Sigmoid colon (tissue), 4 donors: ENCODE results near the gene CERS2.

ENCODE experiments used
- EP300 ChIP-seq, 4 donors: sonication (generic); formaldehyde crosslinking; IDR thresholded peaks; one replicate each; pipeline ENCODE4 v1.6.1; 2017; ENCODE audit warnings: antibody characterized with exemption in 4 of 4
- POLR2A ChIP-seq, 2 donors: fragments of 450-650 bp; IDR thresholded peaks; one replicate each; pipeline ENCODE4 v1.6.1; 2016; ENCODE audit warnings: antibody characterized with exemption in 2 of 2, mild to moderate bottlenecking in 2 of 2, moderate library complexity in 2 of 2
- POLR2AphosphoS5 ChIP-seq, 4 donors: sonication (generic); formaldehyde crosslinking; IDR thresholded peaks; one replicate each; pipeline ENCODE4 v1.6.1; 2017; ENCODE audit warnings: antibody characterized with exemption in 4 of 4
- TF ChIP-seq, protein P1 (sequence below), 4 experiments: fragments of 450-650 bp in 3 of 4; fragments of 200-600 bp in 1 of 4; IDR thresholded peaks; one replicate each; pipeline ENCODE4 v1.5.1; 2016 to 2019; ENCODE audit warnings: antibody characterized with exemption in 4 of 4, mild to moderate bottlenecking in 3 of 4, moderate library complexity in 2 of 4

DNA sequence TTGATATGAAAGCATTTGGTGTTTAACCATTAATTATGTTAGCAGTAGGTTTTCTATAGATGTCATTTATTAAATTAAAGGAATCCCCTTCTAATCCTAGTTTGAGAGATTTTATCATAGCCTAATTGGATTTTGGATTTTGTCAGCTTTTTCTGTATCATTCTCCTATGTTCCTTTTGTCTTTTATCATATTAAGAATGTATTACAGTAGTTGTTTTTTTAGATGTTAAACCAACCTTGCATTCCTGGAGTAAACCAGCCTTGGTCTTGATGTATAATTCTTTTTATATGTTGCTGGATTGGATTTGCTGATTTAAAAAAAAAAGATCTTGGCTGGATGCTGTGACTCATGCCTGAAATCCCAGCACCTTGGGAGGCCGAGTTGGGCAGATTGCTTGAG, 42.9 kb downstream of the CERS2 start:
- TF ChIP-seq, protein P1, sequence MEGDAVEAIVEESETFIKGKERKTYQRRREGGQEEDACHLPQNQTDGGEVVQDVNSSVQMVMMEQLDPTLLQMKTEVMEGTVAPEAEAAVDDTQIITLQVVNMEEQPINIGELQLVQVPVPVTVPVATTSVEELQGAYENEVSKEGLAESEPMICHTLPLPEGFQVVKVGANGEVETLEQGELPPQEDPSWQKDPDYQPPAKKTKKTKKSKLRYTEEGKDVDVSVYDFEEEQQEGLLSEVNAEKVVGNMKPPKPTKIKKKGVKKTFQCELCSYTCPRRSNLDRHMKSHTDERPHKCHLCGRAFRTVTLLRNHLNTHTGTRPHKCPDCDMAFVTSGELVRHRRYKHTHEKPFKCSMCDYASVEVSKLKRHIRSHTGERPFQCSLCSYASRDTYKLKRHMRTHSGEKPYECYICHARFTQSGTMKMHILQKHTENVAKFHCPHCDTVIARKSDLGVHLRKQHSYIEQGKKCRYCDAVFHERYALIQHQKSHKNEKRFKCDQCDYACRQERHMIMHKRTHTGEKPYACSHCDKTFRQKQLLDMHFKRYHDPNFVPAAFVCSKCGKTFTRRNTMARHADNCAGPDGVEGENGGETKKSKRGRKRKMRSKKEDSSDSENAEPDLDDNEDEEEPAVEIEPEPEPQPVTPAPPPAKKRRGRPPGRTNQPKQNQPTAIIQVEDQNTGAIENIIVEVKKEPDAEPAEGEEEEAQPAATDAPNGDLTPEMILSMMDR (IDR thresholded peaks at IDR 0.05): no peak
- TF ChIP-seq POLR2A (IDR thresholded peaks at IDR 0.05) (no peak), POLR2AphosphoS5 (IDR thresholded peaks at IDR 0.05) (no peak), EP300 (IDR thresholded peaks at IDR 0.05) (no peak)
